ENCODE data around the gene ZBTB7C. TPM values are rescaled to one million over a fixed set of nuclear protein-coding genes. Genes with fewer than 3 reads are reported as not detected.

ZBTB7C gene
- total RNA-seq, 2 donors from 2014 or later = not detected

- ATAC-seq = no peak
- DNase-seq (ENCODE audit: low spot score in 2 of 2) = no peak
- H3K9me3 Mint-ChIP-seq = no peaks in the 10 kb centered on the region
- H3K36me3 Mint-ChIP-seq = no peaks in the 10 kb centered on the region
- no peak overlapping the region for H3K27ac Mint-ChIP-seq
Observed at GRCh38 chr18:48098007-48098406, 311.2 kb downstream of the ZBTB7C start.

- H3K27ac Mint-ChIP-seq = no peak overlapping the region
- DNase-seq (ENCODE audit: low spot score in 2 of 2) = no peak
- no peaks in the 10 kb centered on the region for H3K9me3 Mint-ChIP-seq
Observed at GRCh38 chr18:48095726-48096125, 313.5 kb downstream of the ZBTB7C start.

GRCh38 chr18:48093104-48093503 lies 316.1 kb downstream of the ZBTB7C start:
- no peaks in the 10 kb centered on the region for H3K36me3 Mint-ChIP-seq
- ATAC-seq (no peak), DNase-seq (ENCODE audit: low spot score in 2 of 2) (no peak)
- H3K9me3 Mint-ChIP-seq = no peaks in the 10 kb centered on the region
- H3K27ac Mint-ChIP-seq = no peak overlapping the region

More at GRCh38 chr18:48095726-48096125, 313.5 kb downstream of the ZBTB7C start:
- no peak for ATAC-seq
- H3K36me3 Mint-ChIP-seq = no peaks in the 10 kb centered on the region

- no peak for DNase-seq (ENCODE audit: low spot score in 2 of 2)
- H3K27ac Mint-ChIP-seq = no peak overlapping the region
- no peaks in the 10 kb centered on the region for H3K9me3 Mint-ChIP-seq
- H3K36me3 Mint-ChIP-seq = no peaks in the 10 kb centered on the region
- ATAC-seq = no peak
Observed at GRCh38 chr18:48091869-48092497, 317.2 kb downstream of the ZBTB7C start.

- ATAC-seq (no peak), DNase-seq (ENCODE audit: low spot score in 2 of 2) (no peak)
- Mint-ChIP-seq H3K36me3 (no peaks in the 10 kb centered on the region), H3K9me3 (no peaks in the 10 kb centered on the region), H3K27ac (no peak overlapping the region)
Observed at GRCh38 chr18:48090702-48091101, 318.5 kb downstream of the ZBTB7C start.

- no peak for ATAC-seq
- no peaks in the 10 kb centered on the region for H3K9me3 Mint-ChIP-seq
- H3K27ac Mint-ChIP-seq = no peak overlapping the region
- no peak for DNase-seq (ENCODE audit: low spot score in 2 of 2)
- H3K36me3 Mint-ChIP-seq = no peaks in the 10 kb centered on the region
Observed at GRCh38 chr18:48090021-48090420, 319.2 kb downstream of the ZBTB7C start.

GRCh38 chr18:48085781-48086487 lies 323.2 kb downstream of the ZBTB7C start:
- DNase-seq (ENCODE audit: low spot score in 2 of 2) = no peak
- Mint-ChIP-seq H3K27ac (no peak overlapping the region), H3K9me3 (no peaks in the 10 kb centered on the region), H3K36me3 (no peaks in the 10 kb centered on the region)
- ATAC-seq = no peak

- Mint-ChIP-seq H3K36me3 (no peaks in the 10 kb centered on the region), H3K9me3 (no peaks in the 10 kb centered on the region), H3K27ac (no peak overlapping the region)
- ATAC-seq (no peak), DNase-seq (ENCODE audit: low spot score in 2 of 2) (no peak)
Observed at GRCh38 chr18:48084858-48085257, 324.3 kb downstream of the ZBTB7C start.

GRCh38 chr18:48084041-48084757 lies 325.0 kb downstream of the ZBTB7C start:
- H3K9me3 Mint-ChIP-seq = no peaks in the 10 kb centered on the region
- H3K36me3 Mint-ChIP-seq = no peaks in the 10 kb centered on the region
- DNase-seq (ENCODE audit: low spot score in 2 of 2) (no peak), ATAC-seq (no peak)
- H3K27ac Mint-ChIP-seq = no peak overlapping the region

GRCh38 chr18:48080546-48080945 lies 328.6 kb downstream of the ZBTB7C start:
- Mint-ChIP-seq H3K27ac (peak overlapping the region in 1 of 2 donors; percentile 17), H3K36me3 (no peaks in the 10 kb centered on the region), H3K9me3 (no peaks in the 10 kb centered on the region)
- no peak for DNase-seq (ENCODE audit: low spot score in 2 of 2)
- ATAC-seq = no peak

- no peaks in the 10 kb centered on the region for H3K9me3 Mint-ChIP-seq
- DNase-seq (ENCODE audit: low spot score in 2 of 2) (no peak), ATAC-seq (no peak)
- no peaks in the 10 kb centered on the region for H3K36me3 Mint-ChIP-seq
- H3K27ac Mint-ChIP-seq = no peak overlapping the region
Observed at GRCh38 chr18:48079885-48080284, 329.3 kb downstream of the ZBTB7C start.

GRCh38 chr18:48078448-48078847 lies 330.7 kb downstream of the ZBTB7C start:
- H3K9me3 Mint-ChIP-seq = no peaks in the 10 kb centered on the region
- H3K36me3 Mint-ChIP-seq = no peaks in the 10 kb centered on the region
- DNase-seq (ENCODE audit: low spot score in 2 of 2) (no peak), ATAC-seq (no peak)
- no peak overlapping the region for H3K27ac Mint-ChIP-seq

- Mint-ChIP-seq H3K27ac (no peak overlapping the region), H3K36me3 (no peaks in the 10 kb centered on the region), H3K9me3 (no peaks in the 10 kb centered on the region)
- ATAC-seq (no peak), DNase-seq (ENCODE audit: low spot score in 2 of 2) (no peak)
Observed at GRCh38 chr18:48077291-48077690, 331.9 kb downstream of the ZBTB7C start.

GRCh38 chr18:48076461-48076860 lies 332.7 kb downstream of the ZBTB7C start:
- Mint-ChIP-seq H3K9me3 (no peaks in the 10 kb centered on the region), H3K27ac (peak overlapping the region in 1 of 2 donors; percentile 65), H3K36me3 (no peaks in the 10 kb centered on the region)
- DNase-seq (ENCODE audit: low spot score in 2 of 2) (no peak), ATAC-seq (no peak)

- no peaks in the 10 kb centered on the region for H3K9me3 Mint-ChIP-seq
- H3K27ac Mint-ChIP-seq = no peak overlapping the region
- no peaks in the 10 kb centered on the region for H3K36me3 Mint-ChIP-seq
- ATAC-seq (no peak), DNase-seq (ENCODE audit: low spot score in 2 of 2) (no peak)
Observed at GRCh38 chr18:48075707-48076093, 333.5 kb downstream of the ZBTB7C start.

- H3K36me3 Mint-ChIP-seq = no peaks in the 10 kb centered on the region
- no peak for DNase-seq (ENCODE audit: low spot score in 2 of 2)
- H3K9me3 Mint-ChIP-seq = no peaks in the 10 kb centered on the region
- no peak for ATAC-seq
- H3K27ac Mint-ChIP-seq = no peak overlapping the region
Observed at GRCh38 chr18:48074929-48075706, 334.1 kb downstream of the ZBTB7C start.
